ENCODE data around the gene RHOU.

DNA sequence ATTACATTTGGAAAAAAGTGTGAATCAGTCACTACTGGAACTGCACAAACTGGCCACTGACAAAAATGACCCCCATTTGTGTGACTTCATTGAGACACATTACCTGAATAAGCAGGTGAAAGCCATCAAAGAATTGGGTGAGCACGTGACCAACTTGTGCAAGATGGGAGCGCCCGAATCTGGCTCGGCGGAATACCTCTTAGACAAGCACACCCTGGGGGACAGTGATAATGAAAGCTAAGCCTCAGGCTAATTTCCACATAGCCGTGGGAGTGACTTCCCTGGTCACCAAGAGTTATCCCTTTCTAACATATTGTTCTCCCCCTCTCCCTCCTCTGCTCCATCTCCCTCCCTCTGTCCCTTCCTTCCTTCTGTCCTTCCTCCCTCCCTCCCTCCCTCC lies 47.7 kb upstream of the RHOU start:
- no peak for TF ChIP-seq POLR2AphosphoS5 (IDR thresholded peaks at IDR 0.05; ENCODE audit: low read depth, low read length)
- TF ChIP-seq TAF1 (IDR thresholded peaks at IDR 0.05; ENCODE audit: borderline replicate concordance, low read depth, low read length): no peak
- TF ChIP-seq POLR2A (IDR thresholded peaks at IDR 0.05; ENCODE audit: low read depth, low read length): no peak

All from GM12892 (cell line).